ENCODE data around the gene HSCB.
"Not testable (repeated sequence)": the region's sequence is repeated elsewhere in the genome, so short reads cannot be mapped to it uniquely, and the experiment has no call there.

HSCB gene

DNA sequence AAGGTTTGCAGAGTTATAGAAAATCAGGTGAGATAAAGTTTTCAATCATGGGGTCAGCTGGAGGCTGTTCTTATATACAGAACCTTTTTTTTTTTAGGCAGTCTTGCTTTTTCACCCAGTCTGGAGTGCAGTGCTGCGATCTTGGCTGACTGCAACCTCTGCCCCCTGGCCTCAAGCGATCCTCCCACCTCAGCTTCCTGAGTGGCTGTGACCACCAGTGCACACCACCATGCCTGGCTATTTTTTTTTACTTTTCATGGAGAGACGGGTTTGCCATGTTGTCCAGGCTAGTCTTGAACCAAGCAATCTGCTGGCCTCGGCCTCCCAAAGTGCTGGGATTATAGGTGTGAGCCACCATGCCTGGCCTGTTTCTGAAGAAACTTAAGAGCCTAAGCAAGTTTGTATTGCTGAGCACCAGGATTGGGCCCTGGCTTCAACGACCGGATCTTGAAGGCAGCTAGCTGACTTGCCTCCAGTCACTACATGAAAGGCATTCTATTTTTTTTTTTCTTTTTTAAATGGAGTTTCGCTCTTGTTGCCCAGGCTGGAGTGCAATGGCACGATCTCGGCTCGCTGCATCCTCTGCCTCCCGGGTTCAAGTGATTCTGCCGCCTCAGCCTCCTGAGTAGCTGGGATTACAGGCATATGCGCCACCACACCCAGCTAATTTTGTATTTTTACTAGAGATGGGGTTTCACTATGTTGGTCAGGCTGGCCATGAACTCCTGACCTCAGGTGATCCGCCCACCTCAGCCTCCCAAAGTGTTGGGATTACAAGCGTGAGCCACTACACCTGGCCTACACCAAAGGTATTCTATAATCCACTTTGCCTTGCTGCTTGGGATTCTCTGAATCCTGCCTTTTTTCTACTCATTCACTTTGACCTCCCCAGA, 50.9 kb downstream of the HSCB start:
- DNase-seq, result no peak

DNA sequence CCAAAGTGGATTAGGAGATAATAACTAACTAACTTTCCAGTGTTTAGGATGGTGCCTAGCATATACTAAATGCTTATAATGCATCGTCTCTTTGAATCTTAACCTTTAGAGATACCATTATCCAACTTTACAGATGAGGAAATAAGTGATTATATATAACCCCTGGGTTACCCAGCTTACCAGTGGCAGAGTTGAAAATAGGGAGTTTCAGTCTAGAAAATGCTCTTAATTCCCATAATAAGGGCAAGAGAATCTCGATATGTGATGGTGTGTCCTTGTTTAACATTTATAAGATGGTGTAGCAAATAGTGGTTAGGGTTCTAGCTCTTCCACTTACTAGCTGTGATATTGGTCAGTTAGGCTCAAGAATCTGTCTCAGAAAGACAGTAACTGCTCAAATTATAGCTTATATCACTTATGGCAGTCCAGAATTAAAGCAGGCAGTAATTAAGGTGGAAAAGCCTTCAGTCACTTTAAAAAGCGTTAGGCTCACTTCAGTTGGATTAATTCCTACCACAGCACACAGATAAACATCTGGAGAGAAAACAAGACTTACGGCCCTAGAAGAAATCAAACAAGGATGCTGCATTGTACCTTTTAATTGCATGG, 52.2 kb downstream of the HSCB start:
- no peak for DNase-seq

DNA sequence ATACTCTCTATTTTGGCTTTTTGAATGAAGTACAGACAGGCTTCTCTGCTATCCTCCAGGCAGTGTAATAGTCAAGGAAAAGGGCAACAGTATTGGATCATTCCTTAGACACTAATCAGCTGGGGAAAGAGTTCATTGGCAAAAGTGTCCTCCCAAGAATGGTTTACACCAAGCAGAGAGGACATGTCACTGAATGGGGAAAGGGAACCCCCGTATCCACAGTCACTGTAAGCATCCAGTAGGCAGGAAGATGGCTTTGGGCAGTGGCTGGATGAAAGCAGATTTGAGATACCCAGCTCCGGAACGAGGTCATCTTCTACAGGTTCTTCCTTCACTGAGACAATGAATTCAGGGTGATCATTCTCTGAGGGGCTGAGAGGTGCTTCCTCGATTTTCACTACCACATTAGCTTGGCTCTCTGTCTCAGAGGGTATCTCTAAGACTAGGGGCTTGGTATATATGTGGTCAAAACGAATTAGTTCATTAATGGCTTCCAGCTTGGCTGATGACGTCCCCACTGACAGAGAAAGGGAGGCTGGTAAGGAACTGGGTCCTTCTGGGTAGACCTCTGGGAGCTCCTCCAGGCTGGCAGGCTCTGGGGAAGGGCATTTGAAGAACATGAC, 53.3 kb downstream of the HSCB start:
- no peak for DNase-seq

DNA sequence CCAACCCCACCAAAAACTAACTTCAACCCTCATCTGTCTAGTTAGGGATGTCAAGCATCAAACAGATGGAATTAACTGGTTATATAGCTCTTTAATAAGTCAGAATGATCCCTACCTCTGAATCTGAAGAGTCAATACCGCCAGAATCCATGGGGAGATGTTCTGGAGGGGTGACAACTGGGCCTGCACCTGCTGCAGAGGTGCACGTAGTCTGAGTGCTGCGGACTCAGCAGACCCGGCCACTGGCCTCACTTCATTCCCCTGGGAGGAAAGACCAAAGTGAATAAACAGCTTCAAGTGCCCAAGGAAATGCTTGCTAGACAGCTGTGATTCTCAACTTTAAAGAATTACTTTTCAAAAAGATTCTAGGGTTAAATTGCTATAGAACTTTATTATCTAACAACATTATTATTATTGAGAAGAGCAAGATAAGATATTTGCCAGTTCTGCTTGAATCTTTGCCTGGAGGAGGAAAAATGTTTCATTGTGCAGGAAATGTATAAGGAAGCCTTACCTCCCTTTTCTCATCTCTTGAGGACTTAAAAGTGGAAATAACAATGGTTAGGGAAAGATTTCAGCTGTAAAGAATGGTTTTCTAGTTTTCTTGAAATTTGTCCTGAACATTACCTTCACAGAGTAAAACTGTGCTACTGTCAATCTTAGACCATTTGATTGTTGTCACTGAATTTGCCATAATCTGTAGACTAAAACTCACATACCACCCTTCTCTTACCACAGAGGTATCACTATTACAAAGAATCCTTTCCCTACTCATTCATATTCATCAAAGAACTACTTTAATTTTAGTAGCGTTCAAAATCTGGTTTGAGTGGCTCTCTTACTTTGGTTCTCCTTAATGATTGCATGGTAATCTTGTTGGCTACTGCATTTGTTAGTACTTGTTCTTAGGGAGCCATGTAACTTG, 54.4 kb downstream of the HSCB start:
- DNase-seq, result no peak

DNA sequence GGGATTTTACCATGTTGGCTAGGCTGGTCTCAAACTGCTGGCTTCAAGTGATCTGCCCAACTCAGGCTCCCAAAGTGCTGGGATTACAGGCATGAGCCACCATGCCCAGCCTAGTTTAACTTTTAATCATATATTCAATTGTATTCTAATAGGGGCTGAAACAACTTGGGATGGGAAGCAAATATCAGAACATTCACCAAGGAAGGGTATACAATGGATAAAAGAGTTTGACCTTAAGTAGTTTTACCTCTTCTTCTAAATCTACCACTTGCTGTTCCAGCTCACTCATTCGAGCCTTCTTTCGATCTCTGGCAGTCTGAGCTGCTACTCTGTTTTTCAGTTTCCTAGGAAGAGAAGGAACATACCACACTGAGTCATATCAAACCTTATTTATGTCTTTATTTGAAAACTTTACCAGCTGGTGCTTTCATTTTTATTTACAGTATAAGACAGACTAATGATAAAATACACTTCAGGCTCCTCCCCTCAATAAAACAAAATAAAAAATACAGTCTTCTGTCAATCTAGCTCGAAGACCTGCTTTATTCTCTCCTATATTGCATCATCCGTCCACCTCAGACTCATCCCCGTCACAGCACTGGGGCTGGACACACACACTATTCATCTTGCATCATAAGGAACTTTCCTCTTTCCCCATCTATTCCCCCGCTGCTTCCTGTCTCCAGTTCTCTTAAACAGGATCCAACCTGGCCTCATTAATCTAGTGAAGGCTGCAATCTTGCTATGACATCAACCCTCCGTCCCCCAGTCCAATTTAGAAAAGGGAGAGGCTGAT, 57.2 kb downstream of the HSCB start:
- peak in 1 of 2 experiments; percentile 21 for DNase-seq

DNA sequence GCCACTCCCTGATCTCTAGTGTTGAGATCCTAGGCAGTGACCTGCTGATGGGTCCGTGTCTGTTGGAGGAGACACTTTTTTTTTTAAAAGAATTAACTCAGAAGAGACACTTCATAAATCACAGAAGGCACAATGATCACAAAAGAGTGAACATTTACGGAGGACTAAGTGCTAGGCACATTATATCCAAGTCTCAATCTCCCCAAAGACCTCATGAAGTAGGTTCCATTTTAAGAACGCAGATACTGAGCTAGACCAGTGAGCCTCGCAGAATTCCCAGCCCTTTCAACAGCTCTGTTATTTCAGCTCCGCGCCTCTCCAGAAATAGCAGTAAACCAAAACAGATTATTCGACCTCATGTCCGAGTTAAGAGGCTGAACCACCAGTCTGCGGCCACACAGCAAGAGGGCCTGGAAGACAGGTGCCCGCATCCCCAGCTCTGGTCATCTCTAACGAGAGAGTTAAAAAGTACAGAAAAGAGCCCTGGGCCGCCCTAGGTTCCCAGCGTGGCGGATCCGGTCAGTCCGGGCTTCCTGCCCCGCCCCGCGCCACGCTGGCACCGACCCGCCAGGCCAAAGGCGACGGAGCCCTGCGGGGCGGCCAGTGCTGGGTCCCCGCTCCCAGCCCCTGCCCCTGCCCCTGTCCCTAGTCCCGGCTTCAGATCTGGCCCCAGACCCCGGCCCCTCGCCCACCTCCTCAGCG, 57.9 kb downstream of the HSCB start:
- DNase-seq, result peak in 1 of 2 experiments; percentile 39

DNA sequence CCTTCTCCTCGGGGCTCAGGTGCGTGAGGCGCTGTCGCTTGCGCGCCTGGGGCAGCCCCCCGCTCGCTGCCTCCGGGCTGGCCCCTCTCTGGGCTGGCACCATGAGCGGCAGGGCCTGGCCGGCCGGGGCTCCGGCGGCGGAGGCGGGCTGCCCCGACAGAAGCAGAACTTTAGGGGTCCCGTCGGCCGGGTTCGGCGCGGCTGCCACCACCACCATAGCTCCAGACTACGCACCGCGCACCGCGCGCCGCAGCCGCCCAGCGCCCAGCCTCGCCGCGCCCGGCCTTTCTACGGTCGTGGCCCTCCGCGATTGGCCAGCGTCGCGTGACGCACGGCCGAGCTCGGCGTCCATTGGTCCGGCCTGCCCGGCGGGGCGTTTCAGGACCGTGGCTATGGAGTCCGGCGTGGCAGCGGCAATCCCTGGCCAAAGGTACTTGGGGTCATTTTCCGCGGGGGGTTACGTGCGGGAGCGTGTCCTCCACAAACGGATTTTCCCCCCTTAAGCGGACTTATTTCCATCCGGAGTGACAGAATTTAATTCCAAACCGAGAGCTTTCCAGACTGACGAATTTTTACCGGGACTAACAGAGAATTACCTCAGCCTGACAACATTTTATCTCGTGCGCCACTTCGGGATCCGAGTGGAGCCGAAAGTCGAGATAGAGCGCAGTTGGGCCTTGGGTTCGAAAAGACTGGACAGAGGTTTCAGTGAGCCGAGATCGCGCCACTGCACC, 58.6 kb downstream of the HSCB start, which contains the start of gene XBP1:
Gene XBP1, minus strand, starts transcription at position 262 of the 734 bp plus-strand sequence.
- peak; percentile 83 to 89 for DNase-seq

DNA sequence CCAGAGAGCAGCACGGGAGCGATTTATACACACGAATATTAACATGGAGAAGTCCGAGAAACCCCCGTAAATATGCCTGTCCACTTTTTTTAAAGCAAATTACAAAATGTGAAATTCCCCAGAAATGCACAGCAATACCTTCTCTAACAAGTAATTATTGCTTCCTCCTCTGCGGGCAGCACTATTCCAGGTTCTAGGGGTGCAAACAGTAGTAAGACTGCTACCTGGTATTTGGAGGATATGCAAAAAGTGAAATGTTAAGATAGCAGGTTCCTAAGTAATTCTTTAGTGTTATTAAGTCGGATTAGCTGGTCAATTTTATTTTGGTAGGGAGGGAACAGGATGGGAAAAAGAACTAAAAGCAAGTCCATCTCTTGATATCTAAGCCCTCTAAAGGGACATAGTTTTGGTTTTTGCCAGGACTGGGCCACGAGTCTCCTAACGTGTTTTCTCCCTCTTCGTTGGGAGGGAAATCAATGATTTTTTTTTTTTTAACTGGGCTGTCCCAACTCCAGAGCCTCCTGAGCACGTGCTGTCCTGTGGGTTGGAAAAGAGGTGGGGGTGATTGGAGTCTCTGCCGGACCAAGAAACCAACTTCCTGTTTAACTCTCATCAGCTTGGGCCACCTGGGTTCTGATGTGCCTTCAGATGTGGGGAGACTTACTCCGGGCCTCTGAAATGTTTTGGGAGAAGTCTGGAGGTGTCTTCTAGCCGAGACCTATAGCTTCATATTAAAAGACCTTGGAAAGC, 60.2 kb downstream of the HSCB start:
- no peak for DNase-seq

DNA sequence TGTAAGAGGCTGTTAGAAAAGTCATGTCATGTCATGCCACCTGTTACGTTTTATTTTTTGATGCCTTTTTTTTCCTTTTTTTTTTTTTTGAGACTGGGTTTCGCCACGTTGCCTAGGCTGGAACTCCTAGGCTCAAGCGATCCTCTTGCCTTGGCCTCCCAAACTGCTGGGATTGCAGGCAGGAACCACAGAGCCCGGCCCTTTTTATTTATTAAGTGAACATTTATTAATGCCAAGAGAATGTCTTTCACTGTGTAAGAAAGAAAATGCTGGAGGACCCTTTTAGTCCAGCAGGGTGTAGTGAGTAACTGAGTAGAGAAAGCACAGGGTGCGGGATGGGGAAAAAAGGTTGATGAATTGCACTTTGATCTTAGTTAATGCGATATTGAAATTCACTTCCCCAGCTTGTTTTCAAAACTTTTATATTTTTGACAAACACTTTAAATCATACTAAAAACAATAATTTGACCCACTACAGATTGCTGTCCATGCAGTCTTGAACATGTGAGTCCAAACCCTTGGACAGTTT, 60.8 kb downstream of the HSCB start:
- DNase-seq, result no peak

DNA sequence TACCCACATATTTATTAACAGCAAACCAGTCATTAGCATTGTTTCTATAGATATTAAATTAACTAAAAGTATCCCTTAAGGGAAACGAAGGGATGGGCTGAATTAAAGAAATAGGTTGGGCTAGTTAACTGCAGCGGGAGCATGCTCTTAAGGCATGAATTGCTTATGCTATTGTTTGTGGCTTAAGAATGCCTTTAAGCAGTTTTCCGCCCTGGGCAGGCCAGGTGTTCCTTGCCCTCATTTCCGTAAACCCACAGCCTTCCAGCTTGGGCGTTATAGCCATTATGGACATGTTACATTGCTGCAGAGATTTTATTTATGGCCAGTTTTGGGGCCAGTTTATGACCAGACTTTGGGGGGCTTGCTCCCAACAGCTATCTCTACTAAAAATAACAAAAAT, 63.6 kb downstream of the HSCB start:
- DNase-seq, result not testable (repeated sequence)
